ENCODE measurements around the gene DBX1.
"Not testable (repeated sequence)": the region's sequence is repeated elsewhere in the genome, so short reads cannot be mapped to it uniquely, and the experiment has no call there.

Gene DBX1

DNA sequence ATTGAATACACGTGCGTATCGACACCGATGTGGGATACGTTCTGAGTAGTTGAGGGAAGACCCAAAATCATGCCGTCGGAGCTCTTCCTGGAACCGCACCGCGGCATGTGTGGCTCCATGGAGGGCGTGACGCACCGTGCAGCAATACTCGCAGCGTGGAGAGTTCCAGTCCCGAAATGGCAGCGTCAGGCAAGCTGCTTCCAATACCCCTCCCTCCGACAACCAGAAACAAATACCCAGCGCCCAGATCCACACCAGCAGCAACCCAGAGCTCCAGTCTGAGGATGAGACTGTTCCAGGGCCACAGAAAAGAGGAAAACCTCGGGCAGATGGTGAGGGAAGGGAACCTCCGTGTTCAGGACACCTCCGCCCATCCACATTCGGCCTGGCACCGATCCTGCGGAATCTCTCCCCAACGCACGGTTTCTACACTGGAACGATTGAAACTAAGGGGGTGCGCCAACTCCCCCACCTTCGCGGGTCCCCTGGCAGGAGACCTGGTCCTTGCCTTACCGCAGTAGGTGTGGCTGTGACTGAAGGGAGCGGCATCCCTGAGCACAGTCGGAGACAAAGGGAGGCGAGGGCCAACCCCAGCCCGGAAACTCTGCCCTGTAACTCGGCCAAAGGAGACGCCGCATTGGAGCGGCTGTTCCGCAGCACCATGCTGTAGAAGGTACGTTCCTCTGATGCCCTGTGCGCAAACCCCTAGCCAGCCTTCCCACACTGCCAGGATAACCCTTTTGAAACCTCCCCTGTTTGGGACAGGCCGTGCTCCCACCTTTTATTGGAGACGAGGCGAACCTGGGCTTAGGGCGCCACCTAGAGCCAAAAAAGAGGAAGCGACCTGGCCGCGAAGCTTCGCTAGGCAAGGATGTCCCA is 28.2 kb downstream of the DBX1 start:
- H3K27ac ChIP-seq: no peak overlapping the region
- H3K4me3 ChIP-seq: peak overlapping the region; percentile 73
- DNase-seq (ENCODE audit: low spot score): no peak
- TF ChIP-seq CTCF (IDR thresholded peaks at IDR 0.05): peak; percentile 86

DNA sequence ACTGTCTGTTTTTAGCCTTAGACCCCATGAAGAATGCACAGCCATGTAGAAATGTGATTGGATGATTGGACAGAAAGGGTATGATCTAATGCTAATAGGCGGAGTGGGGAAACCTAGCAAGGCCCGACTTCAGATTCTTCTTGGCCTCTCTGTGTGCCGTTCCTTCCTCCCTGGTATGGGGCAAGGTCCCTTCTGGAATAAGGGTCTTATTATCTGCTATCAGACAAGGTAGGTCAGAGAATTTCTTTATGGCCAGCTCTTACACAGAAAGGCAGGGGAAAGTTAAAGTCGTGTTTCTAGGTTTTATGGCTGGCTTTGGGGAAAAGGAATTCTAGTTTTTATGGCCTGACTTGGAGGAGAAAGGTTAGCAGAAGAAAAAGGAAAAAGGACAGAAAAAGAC is 30.6 kb downstream of the DBX1 start:
- Histone ChIP-seq H3K27ac (no peak overlapping the region), H3K4me3 (no peak overlapping the region)
- no peak for DNase-seq (ENCODE audit: low spot score)
- no peak for TF ChIP-seq CTCF (IDR thresholded peaks at IDR 0.05)

DNA sequence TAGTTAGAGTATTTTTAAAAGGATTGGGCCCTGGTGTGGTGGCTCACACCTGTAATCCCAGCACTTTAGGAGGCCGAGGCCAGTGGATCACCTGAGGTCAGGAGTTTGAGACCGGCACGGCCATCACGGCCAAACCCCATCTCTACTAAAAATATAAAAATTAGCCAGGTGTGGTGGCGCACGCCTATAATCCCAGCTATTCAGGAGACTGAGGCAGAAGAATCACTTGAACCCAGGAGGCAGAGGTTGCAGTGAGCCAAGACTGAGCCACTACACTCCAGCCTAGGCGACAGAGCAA is 31.8 kb downstream of the DBX1 start:
- DNase-seq (ENCODE audit: low spot score); H3K27ac ChIP-seq; H3K4me3 ChIP-seq: not testable (repeated sequence)

- DNase-seq (ENCODE audit: low spot score): no peak
- peak; percentile 86 for TF ChIP-seq CTCF (IDR thresholded peaks at IDR 0.05)
- H3K4me3 ChIP-seq: no peak overlapping the region
- H3K27ac ChIP-seq: no peak overlapping the region
Observed at GRCh38 chr11:20127671-20128527, 32.4 kb downstream of the DBX1 start.

DNA sequence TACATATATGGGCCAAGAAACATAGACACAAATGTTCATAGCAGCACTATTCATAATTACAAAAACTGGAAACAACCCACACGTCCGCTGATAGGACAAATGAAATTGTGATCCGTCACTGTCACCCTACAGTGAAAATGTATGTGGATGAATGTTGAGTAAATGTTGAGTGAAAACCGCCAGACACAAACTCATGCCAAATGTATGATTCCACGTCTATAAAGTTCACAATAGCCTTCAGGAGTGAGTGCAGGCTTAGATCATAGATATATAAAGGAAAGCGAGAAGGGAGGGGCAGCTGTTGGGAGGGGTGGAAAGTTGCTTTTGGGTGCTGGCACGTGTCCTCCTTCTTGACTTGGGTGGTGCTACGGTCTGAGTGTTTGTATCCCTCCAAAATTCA is 33.6 kb downstream of the DBX1 start:
- Histone ChIP-seq H3K27ac (no peak overlapping the region), H3K4me3 (no peak overlapping the region)
- DNase-seq (ENCODE audit: low spot score): no peak
- no peak for TF ChIP-seq CTCF (IDR thresholded peaks at IDR 0.05)

GRCh38 chr11:20125927-20126326 is 34.3 kb downstream of the DBX1 start:
- DNase-seq (ENCODE audit: low spot score): no peak
- Histone ChIP-seq H3K4me3 (no peak overlapping the region), H3K27ac (no peak overlapping the region)
- no peak for TF ChIP-seq CTCF (IDR thresholded peaks at IDR 0.05)

DNA sequence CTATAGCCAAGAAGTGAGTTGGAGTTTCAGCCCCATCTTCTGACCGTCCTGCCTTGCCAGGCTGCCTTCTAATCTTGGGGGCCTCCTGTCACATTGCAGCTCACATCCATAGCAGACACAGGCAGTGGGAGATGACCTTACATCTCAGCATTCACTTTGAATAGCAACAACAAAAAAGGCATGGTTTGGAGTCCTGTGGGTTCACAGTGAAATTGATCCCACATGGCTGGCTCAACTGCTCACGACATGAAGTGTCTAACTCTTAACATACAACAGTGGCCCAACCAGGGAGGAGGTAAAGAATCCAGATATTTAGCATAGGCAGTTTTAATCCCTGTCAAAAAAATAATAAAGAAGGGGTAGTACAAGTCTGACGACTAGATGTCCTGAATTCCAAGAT is 38.1 kb downstream of the DBX1 start:
- H3K27ac ChIP-seq: no peak overlapping the region
- TF ChIP-seq CTCF (IDR thresholded peaks at IDR 0.05): no peak
- no peak for DNase-seq (ENCODE audit: low spot score)
- H3K4me3 ChIP-seq: no peak overlapping the region

All from coronary artery (tissue), 2 donors.